ENCODE data around the gene SEPHS2.

DNA sequence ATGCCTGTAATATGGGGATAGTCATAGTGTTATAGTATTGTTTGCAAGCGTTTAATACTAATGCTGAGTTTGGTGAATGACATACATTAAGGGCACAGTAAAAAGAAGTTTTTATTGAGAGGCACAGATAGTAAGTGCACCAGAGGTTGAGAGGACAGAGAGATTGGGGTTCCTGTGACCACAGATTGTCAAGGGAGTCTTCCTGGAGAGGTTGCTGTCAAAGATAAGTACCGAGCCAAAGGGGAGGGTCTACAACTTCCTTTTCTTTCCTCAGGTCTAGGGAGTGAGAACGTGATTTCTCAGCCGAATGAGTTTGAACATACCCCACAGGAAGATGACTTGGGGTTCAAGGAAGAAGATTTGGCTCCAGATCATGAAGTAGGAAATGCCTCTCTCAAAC is 48.6 kb downstream of the SEPHS2 start:
- TF ChIP-seq, protein P1, sequence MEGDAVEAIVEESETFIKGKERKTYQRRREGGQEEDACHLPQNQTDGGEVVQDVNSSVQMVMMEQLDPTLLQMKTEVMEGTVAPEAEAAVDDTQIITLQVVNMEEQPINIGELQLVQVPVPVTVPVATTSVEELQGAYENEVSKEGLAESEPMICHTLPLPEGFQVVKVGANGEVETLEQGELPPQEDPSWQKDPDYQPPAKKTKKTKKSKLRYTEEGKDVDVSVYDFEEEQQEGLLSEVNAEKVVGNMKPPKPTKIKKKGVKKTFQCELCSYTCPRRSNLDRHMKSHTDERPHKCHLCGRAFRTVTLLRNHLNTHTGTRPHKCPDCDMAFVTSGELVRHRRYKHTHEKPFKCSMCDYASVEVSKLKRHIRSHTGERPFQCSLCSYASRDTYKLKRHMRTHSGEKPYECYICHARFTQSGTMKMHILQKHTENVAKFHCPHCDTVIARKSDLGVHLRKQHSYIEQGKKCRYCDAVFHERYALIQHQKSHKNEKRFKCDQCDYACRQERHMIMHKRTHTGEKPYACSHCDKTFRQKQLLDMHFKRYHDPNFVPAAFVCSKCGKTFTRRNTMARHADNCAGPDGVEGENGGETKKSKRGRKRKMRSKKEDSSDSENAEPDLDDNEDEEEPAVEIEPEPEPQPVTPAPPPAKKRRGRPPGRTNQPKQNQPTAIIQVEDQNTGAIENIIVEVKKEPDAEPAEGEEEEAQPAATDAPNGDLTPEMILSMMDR (IDR thresholded peaks at IDR 0.05; ENCODE audit: control extremely low read depth in 1 of 3, insufficient read depth in 1 of 3, low read depth in 1 of 3, low read length in 3 of 3) = no peak
- TF ChIP-seq POLR2A (IDR thresholded peaks at IDR 0.05; ENCODE audit: control extremely low read depth in 1 of 2, low read depth in 2 of 2, low read length in 2 of 2) (no peak), RAD21 (IDR thresholded peaks at IDR 0.05 in 1 of 2, conservative IDR thresholded peaks at IDR 0.05 in 1 of 2; ENCODE audit: low read depth in 2 of 2, low read length in 2 of 2) (no peak), EZH2 (IDR thresholded peaks at IDR 0.05; ENCODE audit: low read depth, low read length, severe bottlenecking) (no peak), RFX5 (IDR thresholded peaks at IDR 0.05; ENCODE audit: borderline replicate concordance, low read depth, low read length) (no peak), HDAC2 (IDR thresholded peaks at IDR 0.05; ENCODE audit: borderline replicate concordance in 1 of 2, low read depth in 2 of 2, low read length in 2 of 2) (no peak), EGR1 (IDR thresholded peaks at IDR 0.05; ENCODE audit: borderline replicate concordance, low read depth, low read length) (no peak), NRF1 (IDR thresholded peaks at IDR 0.05; ENCODE audit: low read depth, low read length) (no peak), JUN (IDR thresholded peaks at IDR 0.05; ENCODE audit: low read depth, low read length) (no peak), ZNF274 (IDR thresholded peaks at IDR 0.05; ENCODE audit: borderline replicate concordance, extremely low read depth, low read length) (no peak)
